GM18870 (cell line): ENCODE results near the gene DDIAS.
"Not testable (repeated sequence)": the region's sequence is repeated elsewhere in the genome, so short reads cannot be mapped to it uniquely, and the experiment has no call there.

Experiments
- ATAC-seq: cut with Tn5 transposase; IDR thresholded peaks from one replicate; pipeline ENCODE4 v1.9.1; 2021; ENCODE audit warnings: moderate library complexity; ENCODE audit not compliant: unreplicated experiment

The DDIAS gene

GRCh38 chr11:82901165-82901921 is at the start of gene DDIAS:
TSS of gene DDIAS (plus strand) at chr11:82901736. CDS start at chr11:82914739, 13,003 bp downstream.
- peak; percentile 68 for ATAC-seq

- no peak for ATAC-seq
These were observed 47.3 kb upstream of the DDIAS start for GRCh38 chr11:82854242-82854641.

- ATAC-seq, result not testable (repeated sequence)
These were observed 46.6 kb upstream of the DDIAS start for GRCh38 chr11:82854916-82855315.

- no peak for ATAC-seq
These were observed 45.9 kb upstream of the DDIAS start for GRCh38 chr11:82855616-82856015.

GRCh38 chr11:82857145-82857544 is 44.4 kb upstream of the DDIAS start:
- no peak for ATAC-seq

GRCh38 chr11:82858133-82858532 is 43.4 kb upstream of the DDIAS start:
- ATAC-seq, result no peak

- no peak for ATAC-seq
These were observed 42.9 kb upstream of the DDIAS start for GRCh38 chr11:82858556-82859091.

- no peak for ATAC-seq
These were observed 41.8 kb upstream of the DDIAS start for GRCh38 chr11:82859750-82860149.

- ATAC-seq, result no peak
These were observed 39.2 kb upstream of the DDIAS start for GRCh38 chr11:82862379-82862778.

GRCh38 chr11:82863209-82863608 is 38.3 kb upstream of the DDIAS start:
- ATAC-seq, result no peak

GRCh38 chr11:82864268-82864667 is 37.3 kb upstream of the DDIAS start:
- no peak for ATAC-seq

GRCh38 chr11:82865841-82866240 is 35.7 kb upstream of the DDIAS start:
- no peak for ATAC-seq

GRCh38 chr11:82867495-82868082 is 33.9 kb upstream of the DDIAS start:
- no peak for ATAC-seq

- ATAC-seq, result no peak
These were observed 31.9 kb upstream of the DDIAS start for GRCh38 chr11:82869657-82870056.

GRCh38 chr11:82871646-82872045 is 29.9 kb upstream of the DDIAS start:
- no peak for ATAC-seq

- ATAC-seq, result no peak
These were observed 29.0 kb upstream of the DDIAS start for GRCh38 chr11:82872377-82873150.

GRCh38 chr11:82873919-82874333 is 27.6 kb upstream of the DDIAS start:
- ATAC-seq, result no peak

GRCh38 chr11:82874646-82875523 is 26.7 kb upstream of the DDIAS start:
- no peak for ATAC-seq

GRCh38 chr11:82883853-82884252 is 17.7 kb upstream of the DDIAS start:
- ATAC-seq, result no peak

GRCh38 chr11:82889133-82890001 is 12.2 kb upstream of the DDIAS start:
- ATAC-seq, result no peak
